HG02623 (cell line): ENCODE data around the gene ARL3.

Experiments used
- ATAC-seq: cut with Tn5 transposase; IDR thresholded peaks from one replicate; pipeline ENCODE4 v1.9.1; 2021; ENCODE audit warnings: moderate library complexity; ENCODE audit not compliant: unreplicated experiment

The ARL3 gene

DNA sequence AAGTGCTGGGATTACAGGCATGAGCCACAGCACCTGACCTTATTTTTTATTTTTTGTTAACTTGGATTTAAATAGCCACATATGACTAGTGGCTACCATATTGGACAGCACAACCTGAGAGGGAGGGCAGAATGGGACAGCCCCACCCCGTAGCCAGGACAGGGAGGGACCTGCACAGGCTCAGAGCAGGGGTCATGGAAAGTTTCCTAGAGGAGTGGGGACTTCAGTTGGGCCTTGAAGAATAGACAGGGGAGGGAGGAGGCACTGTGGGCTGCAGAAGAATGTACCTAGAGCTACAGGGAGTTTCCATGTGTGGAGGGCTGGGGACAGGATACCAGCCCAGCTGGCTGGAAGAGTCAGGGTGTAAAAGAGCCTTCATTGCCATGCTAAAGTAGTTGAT lies 61.1 kb downstream of the ARL3 start:
- ATAC-seq, result no peak

DNA sequence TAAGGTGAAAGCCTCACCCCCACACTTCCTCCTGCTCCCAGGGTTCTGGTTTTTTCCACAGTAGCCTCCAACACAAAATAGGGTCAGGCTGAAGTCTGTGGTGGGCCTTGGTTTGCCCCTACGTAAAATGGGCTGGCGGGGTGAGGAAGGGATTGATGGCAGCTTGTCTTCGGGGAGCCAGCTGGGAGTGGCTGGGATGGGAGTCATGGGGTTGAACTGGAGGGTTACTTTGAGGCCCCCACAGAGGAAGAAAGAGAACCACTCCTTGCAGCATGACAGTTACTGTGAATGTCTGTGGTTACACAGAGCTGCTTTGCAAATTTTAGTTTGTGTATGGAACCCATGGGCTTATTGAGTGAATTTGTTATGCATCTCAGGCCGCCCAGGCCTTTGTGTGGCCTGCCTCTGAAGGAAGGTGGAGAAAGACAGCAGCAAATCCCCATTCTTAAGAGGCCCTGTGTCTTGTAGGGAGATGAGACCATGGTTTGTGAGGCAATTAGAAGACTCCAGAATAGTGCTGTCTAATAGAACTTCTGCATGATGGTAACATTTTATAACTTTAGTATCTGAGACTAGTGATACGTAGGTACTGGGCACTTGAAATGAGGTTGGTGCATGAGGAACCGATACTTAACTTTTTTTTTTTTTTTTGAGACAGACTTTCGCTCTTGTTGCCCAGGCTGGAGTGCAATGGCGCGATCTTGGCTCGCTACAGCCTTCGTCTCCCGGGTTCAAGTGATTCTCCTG lies 61.9 kb downstream of the ARL3 start:
- ATAC-seq, result peak; percentile 45

DNA sequence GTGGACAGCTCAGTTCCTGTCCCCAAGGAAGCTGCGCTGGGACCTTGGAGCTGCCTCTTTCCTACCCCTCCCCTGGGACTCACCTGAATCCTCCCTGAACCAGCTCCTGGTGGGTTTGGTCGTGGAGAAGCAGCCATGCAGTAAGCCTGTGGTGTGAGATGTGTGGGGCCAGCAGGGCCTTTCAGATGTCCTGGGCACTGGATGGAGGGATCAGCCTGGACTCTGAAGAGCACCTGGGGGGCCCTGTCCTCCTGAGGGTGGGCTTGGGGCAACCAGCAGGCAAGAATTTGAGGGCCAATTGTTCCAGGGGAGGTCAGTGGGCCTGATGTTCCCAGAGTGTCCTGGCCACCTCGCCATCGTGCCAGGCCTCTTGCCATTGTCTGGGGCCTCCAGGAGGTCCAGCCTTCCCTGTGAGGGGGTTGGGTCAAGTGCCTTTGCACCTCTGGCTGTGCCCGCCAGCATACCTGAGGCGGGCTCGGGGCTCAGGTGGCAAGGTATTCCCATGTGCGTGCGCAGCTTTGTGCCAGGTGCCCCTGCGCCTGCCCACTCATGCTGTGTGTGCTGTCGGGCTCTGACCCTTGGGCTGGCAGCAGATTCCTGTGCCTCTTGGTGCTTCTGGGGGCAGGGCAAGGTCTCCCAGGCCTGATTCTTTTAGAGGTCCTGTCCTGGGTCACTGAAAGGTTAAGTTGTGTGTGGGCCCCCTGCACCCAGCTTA lies 62.6 kb downstream of the ARL3 start:
- ATAC-seq, result peak; percentile 8

DNA sequence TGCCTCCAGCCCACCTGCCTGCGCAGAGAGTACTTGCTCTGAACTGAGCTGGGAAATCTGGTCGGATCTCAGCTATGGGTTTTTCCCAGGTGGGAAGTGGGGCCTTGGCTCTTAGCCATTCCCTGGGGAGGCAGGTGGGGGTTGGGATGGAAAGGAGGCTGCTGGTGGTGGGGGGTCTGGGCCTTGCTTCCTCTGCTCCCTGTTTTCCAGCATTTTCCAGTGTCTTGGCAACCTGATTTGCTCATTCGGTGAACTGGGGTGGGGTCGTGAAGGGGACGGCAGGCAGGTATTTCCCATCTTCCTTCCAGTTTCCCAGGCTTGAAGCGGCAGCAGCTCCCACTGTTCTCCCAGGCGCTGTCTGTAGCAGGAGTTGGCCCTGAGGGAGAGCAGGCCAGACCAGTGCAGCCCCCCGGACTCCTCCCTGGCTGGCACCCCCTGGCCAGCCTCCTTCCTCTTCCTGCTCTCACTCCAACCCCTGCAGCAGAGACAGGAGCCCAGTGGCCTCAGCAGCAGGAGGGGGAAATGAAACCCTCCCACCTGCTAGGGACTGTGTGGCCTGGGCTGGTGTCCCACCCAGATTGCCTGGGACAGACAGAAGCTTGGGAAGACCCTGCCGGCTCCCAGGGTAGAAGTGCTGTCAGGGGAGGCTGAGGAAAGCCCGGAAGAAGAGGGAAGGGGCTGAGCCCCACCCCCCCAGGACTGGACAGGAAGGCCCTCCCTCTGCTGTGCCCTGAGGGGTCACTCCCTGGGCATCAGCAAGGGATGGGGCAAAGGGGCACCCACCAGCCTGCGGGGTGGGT lies 63.3 kb downstream of the ARL3 start:
- ATAC-seq, result no peak

DNA sequence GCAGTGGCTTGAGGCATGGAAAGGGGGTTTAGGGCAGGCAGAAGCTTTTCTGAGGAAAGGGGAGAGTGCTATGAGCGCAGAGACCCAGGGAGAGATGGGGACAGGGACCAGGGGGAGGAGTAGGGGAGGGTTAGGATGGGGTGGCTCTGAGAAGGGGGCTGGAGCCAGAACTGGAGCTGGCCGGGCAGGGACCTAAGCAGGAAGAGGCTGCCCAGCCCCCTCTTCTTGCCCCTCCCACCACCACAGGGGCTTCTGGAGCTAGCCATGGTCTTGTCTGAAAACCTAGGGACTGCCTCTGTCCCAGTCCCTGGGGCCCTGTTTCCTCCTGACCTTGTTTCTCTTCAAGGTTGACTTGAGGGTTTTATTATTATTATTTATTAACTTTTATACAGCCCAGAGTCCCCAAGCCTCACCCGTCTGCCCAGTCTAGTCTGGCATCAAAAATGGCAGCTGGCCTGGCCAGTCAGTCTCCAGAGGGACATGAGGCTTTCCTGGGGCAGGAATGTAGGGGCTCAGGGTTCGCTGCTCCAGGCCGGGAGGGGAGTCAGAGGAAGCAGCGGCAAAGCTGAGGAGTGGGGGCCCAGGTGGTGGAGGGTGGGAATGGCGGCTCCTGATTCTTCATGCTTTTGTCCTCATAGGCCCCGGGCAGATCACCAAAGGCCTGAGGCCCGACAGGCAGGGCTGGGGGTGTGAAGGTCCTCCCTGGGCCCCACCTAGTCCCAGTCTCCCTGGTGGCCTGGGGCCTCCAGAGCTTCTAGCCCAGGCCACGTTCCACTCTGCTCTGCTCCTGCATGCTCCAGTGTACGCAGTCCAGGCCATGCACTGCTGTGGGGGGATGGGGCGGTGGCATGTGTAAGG lies 64.2 kb downstream of the ARL3 start:
- no peak for ATAC-seq

DNA sequence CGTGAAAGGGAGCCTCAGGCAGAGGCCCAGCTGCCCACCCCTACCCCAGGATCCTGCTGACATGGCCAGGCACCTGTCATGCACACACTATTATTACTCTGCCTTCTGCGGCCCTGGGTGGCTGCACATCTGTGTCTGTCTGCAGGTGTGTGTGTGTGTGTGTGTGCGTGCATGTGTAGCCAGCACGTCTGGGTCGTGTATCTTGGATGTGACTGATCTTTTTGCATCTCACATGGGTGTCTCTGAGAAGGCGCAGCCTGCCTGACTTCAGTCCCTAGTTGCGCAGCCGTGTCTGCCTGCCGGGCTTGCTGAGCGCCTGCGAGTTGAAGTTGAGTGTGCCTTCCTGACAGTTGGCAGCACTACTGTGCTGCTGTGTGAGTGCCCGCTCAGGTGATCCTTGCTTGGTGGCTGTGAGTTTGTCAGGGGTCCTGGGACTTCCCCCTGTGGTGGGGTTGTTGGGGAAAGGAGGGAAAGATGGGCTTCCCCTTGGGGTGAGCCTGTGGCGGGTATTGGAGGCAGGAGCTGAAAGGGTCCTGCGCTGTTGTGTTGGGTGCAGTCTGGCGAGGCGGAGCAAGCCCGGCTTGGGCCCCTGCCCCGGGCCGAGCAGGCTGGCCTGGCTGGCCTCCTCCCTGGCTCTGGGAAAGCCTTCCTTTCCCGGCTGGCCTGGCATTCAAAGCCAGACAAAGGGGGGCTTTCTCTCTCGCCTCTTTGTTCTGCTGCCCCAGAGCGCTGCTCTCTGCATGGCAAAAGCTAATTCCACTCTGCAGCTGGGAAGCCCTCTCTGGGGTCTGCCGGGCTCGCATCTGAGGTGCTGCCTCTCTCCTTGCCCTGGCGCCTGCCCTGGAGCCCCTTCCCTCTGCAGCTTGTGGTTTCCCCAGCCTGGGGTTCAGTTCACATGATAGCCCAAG lies 65.1 kb downstream of the ARL3 start:
- ATAC-seq, result no peak

DNA sequence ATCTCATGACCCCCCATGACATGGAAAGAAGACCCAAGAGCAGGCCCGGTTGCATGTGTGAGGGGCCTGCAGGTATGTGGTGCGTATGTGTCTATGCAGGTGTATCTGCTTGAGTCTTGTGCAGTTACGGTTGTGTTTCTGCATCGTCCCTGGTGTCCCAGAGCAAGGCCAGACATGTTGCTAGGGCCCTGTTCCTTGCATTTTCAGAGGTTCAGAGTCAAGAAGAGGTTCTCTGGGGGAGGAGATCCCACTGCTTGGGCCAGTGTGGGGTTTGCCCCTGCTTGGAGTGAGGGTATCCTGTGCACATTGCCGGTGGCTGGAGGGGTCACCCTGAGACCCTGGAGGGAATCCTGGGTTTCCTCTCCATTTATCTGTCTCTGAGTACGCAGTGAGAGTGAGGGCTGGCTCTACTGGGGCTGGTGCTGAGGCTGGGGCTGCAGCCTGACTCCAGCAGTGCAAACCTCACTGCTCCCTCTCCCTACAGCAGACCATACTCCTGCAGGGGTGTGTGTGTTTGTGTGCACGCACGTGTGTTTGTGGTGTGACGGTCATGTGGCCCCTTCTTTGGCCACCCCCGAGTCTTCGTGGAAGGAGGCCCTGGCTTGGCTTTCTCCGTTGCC lies 65.8 kb downstream of the ARL3 start:
- no peak for ATAC-seq

DNA sequence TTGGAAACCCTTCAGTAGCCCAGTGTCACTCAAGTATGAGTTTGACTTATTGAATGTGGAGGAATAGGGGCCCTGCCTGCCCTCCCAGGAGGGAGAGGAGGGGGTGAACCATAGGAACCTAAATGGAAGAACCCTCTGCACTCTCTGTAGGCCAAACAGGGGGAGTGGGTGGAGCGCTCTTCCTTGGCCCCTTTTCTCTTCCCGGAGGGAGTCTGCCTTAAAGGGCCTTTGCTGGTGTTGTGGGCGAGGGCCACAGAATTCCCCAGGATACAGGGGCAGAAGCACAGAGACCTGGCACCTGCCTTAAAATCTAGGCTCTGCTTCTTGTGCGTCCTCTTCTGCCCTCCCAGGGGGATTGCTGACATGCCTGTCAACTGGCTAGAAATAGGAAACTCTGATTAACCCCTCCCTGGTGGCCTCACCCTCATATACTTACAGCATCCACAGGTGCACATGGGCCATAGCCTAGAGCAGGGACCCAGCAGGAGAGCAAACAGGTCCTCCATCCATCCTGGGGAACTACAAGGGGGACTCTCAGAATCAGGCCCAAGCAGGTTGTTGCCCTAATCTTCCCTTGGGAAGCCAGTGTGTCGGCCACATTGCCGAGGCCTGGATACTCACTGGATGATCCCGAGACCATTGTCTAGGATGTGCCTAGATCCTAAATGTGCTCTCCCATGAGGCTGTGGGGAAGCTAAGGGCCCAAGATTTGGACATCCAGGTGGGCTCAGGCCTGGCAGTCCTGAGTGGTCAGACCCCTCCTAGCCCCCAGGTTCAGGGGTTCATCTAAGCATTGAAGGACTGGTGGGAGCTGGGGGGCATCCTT lies 66.5 kb downstream of the ARL3 start:
- no peak for ATAC-seq

DNA sequence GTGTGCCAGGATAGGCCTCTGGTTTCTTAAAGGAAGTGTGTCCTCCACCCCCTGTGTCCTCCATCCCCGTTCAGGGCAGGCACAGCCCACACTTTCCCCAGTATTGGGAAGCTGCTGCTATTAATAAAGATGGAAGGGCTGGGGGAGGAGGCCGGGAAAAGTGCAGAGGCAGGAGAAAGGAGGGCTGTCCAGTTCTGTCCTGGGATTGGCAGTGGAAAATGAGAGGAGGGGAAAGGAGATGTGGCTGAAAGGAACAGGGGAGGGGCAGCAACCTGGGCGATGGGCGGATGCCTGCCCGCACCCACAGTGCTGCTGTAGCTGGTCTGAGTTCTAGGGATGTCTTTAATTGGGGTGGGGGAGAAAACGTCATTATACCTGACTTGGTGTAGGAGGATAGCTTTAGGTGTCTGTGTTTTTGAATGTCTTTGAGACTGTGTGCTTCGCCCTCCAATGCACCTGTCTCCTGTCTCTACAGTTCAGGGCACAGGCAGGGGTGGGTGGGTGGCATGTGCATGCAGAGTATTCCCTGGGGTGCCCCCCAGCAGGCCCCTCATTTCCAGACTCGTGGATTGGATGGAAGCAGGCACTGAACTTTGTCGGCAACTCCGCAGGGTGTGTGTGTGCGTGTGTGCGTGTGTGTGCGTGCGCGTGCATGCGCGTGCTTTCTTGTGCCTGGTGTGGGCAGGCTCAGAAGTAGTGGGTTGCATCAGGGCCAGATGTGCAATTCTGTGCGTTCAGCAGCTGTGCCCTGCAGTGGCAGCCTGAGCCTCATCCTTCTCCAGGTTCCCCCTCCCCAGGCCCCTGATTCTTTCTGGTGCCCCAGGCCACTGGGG lies 67.4 kb downstream of the ARL3 start:
- no peak for ATAC-seq

DNA sequence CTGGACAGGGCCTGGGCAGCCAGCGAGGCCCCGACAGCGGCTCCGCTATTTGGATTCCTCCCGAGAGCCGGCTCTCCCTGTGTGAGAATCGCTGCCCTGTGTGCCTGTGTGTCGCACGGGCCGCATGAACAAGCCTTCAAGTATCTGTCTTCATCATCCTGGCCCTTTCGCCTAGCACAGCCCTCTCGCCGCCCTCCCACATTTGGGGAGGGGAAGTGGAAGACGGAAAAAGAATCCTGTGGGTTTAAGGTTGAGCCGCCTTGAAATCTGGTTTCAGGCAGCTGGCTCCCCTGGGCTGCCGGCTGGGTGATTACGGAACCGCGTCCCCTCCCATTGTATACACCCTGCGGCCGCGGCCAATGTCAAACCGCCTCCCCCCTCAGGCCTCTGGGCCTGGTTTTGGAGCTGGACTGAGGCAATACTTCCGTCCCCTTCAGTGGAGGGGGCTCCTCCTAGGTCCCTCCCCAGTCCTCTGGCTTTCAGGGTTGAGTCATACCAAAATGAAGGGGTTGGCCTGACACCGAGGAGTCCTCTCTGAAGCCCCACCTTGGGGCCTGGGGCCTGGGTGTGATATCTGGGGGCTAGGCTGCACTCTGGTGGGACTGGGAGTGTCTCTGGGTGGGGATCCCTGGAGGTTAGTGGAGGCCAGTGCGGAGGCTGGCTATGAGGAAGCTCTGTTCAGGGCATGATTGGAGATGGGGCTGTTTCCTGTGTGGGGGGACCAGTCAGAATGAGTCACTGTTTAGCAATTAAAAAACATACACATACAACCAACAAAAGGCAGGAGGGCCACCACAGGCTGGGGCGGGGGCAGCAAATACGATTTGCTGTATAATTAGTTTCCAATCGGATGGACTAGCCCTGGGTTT lies 68.2 kb downstream of the ARL3 start:
- ATAC-seq, result peak; percentile 27

DNA sequence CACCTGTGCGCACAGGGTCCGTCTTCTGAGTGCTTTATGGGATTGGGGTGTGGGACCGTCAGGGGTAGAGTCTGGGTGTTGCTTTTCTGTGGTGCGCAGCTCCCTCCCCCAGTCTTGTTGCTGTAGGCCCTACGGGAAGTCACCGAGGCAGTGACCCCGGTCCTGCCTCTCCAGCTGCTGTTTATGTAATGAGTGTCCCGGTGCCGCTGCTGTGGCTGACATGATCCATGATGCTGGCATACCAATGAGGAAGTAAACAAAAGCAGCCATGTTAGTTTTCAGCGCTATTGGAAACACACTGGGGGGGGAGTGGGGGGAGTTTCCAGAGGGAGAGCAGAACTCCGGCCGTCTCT lies 68.8 kb downstream of the ARL3 start:
- no peak for ATAC-seq

DNA sequence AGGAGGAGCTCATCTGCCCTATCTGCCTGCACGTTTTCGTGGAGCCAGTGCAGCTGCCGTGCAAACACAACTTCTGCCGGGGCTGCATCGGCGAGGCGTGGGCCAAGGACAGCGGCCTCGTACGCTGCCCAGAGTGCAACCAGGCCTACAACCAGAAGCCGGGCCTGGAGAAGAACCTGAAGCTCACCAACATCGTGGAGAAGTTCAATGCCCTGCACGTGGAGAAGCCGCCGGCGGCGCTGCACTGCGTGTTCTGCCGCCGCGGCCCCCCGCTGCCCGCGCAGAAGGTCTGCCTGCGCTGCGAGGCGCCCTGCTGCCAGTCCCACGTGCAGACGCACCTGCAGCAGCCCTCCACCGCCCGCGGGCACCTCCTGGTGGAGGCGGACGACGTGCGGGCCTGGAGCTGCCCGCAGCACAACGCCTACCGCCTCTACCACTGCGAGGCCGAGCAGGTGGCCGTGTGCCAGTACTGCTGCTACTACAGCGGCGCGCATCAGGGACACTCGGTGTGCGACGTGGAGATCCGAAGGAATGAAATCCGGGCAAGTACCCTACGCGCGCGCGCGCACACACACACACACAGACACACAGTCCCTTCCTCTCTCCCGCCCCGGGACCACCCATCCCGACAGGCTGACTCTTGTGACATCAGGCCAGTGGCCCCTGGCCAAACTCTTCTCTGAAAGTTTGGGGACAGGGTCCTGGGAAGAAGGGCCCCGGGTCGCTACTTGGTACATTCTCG lies 69.4 kb downstream of the ARL3 start:
- no peak for ATAC-seq

DNA sequence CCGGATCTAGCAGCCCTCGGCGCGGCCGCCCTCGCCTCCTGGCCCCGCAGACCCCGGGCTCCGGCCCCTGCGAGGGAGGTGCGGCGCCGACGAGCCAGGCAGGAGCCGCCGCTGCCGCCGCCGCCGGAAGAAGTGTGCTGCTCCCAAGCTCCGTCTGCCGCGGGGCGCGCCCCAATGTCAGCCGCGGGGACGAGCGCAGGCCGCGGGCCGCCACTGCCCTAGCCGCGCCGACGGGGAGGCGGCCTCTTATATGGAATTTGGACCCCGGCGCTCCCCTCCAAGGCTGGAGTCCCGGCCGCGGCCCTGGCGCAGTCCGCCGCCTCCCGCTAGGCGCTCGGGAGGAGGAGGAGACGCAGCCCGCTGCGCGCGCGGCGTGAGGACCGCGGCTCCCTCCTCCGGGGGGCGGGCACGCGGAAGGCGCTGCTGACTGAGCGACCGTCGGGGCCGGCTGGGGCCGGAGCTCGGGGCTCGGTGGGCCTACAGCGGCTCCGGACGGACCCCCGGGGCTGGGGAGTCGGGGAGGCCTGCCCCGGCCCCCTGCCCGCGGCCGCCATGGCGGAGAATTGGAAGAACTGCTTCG lies 70.0 kb downstream of the ARL3 start, which contains the start of gene TRIM8:
TRIM8 (plus strand) TSS at position 414 of the 580 bp plus-strand sequence; CDS start at position 553, 139 bp downstream.
- no peak for ATAC-seq

DNA sequence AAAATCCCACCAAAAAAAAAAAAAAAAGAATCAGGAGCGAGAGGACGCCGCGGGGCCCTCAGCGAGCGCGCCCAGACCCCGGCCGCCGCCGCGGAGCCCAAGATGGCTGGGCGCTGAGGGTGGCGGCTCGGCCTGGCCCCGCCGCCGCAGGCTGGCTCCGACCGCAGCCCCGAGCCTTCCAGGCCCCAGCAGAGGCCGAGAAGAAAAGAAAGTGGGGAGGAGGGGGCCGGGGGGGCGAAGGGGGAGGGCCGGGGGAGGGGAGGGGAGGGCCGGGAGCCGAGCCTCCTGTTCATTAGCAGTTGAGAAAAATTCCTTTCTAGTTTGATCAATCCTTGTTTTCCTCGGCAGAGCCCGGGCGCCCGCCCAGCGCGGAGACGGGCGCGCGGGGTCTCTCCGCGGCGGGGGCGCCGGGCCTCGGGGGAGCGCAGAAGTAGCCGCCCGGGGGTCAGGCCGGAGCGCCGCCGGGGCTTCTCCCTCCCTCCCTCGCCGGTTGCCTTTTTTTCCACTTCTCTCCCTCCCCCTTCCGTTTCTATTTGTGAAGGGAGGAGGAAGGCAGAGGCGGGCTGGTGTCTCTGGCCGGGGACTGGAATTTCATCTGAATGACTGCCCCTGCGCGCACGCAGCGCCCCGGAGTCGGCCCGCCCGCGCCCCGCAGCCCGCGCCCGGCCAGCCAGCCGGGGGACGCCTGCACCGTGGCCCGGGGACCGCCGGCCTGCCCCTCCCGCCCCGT lies 70.7 kb downstream of the ARL3 start:
- ATAC-seq, result no peak
